ENCODE results near the gene NT5DC3. TPM values are rescaled to one million over a fixed set of nuclear protein-coding genes. Genes with fewer than 3 reads are reported as not detected.

Gene NT5DC3
- total RNA-seq, 3 donors from 2014 or later = 13.7 to 283 (median 18.0) TPM

- intact Hi-C loops (cut with DNase I, micrococcal nuclease) = no loop called here
- ATAC-seq (no peak), DNase-seq (no peak)
- TF ChIP-seq CTCF (IDR thresholded peaks at IDR 0.05) = no peak
- Histone ChIP-seq H3K9me3 (peaks cover 4% of the 10 kb centered on the region), H3K4me1 (ENCODE audit: low read depth) (no peaks in the 10 kb centered on the region), H3K4me3 (no peak overlapping the region), H3K36me3 (ENCODE audit: low read depth) (no peaks in the 10 kb centered on the region)
Measured at GRCh38 chr12:103823871-103824270, 17.2 kb downstream of the NT5DC3 start.

- Histone ChIP-seq H3K36me3 (ENCODE audit: low read depth) (no peaks in the 10 kb centered on the region), H3K4me1 (ENCODE audit: low read depth) (no peaks in the 10 kb centered on the region), H3K4me3 (no peak overlapping the region), H3K9me3 (peaks cover 4% of the 10 kb centered on the region)
- DNase-seq (no peak), ATAC-seq (no peak)
- intact Hi-C loops (cut with DNase I, micrococcal nuclease) = no loop called here
- TF ChIP-seq CTCF (IDR thresholded peaks at IDR 0.05) = no peak
Measured at GRCh38 chr12:103821773-103822172, 19.3 kb downstream of the NT5DC3 start.

GRCh38 chr12:103820881-103821489, 20.0 kb downstream of the NT5DC3 start:
- DNase-seq = no peak
- ATAC-seq = no peak
- peaks cover 4% of the 10 kb centered on the region for H3K9me3 ChIP-seq
- no peak overlapping the region for H3K4me3 ChIP-seq
- no peaks in the 10 kb centered on the region for H3K4me1 ChIP-seq (ENCODE audit: low read depth)
- TF ChIP-seq CTCF (IDR thresholded peaks at IDR 0.05) = no peak
- H3K36me3 ChIP-seq (ENCODE audit: low read depth) = no peaks in the 10 kb centered on the region
- intact Hi-C loops (cut with DNase I, micrococcal nuclease) = no loop called here

- no peak for DNase-seq
- no peak overlapping the region for H3K4me3 ChIP-seq
- H3K4me1 ChIP-seq (ENCODE audit: low read depth) = no peaks in the 10 kb centered on the region
- intact Hi-C loops (cut with DNase I, micrococcal nuclease) = no loop called here
- H3K36me3 ChIP-seq (ENCODE audit: low read depth) = no peaks in the 10 kb centered on the region
- TF ChIP-seq CTCF (IDR thresholded peaks at IDR 0.05) = no peak
- ATAC-seq = no peak
- H3K9me3 ChIP-seq = peaks cover 4% of the 10 kb centered on the region
Measured at GRCh38 chr12:103820361-103820760, 20.7 kb downstream of the NT5DC3 start.

GRCh38 chr12:103819892-103820291, 21.1 kb downstream of the NT5DC3 start:
- no peak overlapping the region for H3K4me3 ChIP-seq
- ATAC-seq (no peak), DNase-seq (no peak)
- no peaks in the 10 kb centered on the region for H3K36me3 ChIP-seq (ENCODE audit: low read depth)
- H3K9me3 ChIP-seq = peaks cover 4% of the 10 kb centered on the region
- intact Hi-C loops (cut with DNase I, micrococcal nuclease) = no loop called here
- TF ChIP-seq CTCF (IDR thresholded peaks at IDR 0.05) = no peak
- H3K4me1 ChIP-seq (ENCODE audit: low read depth) = no peaks in the 10 kb centered on the region

- DNase-seq (no peak), ATAC-seq (no peak)
- no peaks in the 10 kb centered on the region for H3K36me3 ChIP-seq (ENCODE audit: low read depth)
- no peak for TF ChIP-seq CTCF (IDR thresholded peaks at IDR 0.05)
- no peaks in the 10 kb centered on the region for H3K4me1 ChIP-seq (ENCODE audit: low read depth)
- intact Hi-C loops (cut with DNase I, micrococcal nuclease) = no loop called here
- no peak overlapping the region for H3K4me3 ChIP-seq
- peaks cover 4% of the 10 kb centered on the region for H3K9me3 ChIP-seq
Measured at GRCh38 chr12:103819312-103819711, 21.7 kb downstream of the NT5DC3 start.

All from mucosa of descending colon (tissue), 3 donors.